ENCODE results near the gene PTPN13.

DNA sequence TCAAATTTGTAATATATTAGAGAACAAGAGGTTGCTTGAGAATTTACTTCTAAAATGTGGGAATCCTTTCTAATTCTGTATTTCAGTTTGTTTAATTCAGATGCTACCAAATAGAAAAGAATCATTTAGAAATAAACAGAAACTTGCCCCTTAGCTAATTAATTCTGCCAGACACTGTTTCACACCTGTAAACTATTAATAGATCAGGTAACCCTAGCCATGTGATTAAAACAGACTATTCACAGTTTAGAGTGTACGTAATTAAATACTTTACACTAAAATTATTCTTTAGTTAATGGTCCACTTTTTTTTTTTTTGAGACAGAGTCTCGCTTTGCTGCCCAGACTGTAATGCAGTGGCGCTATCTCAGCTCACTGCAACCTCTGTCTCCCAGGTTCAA, 124.0 kb downstream of the PTPN13 start:
- TF ChIP-seq, protein P1, sequence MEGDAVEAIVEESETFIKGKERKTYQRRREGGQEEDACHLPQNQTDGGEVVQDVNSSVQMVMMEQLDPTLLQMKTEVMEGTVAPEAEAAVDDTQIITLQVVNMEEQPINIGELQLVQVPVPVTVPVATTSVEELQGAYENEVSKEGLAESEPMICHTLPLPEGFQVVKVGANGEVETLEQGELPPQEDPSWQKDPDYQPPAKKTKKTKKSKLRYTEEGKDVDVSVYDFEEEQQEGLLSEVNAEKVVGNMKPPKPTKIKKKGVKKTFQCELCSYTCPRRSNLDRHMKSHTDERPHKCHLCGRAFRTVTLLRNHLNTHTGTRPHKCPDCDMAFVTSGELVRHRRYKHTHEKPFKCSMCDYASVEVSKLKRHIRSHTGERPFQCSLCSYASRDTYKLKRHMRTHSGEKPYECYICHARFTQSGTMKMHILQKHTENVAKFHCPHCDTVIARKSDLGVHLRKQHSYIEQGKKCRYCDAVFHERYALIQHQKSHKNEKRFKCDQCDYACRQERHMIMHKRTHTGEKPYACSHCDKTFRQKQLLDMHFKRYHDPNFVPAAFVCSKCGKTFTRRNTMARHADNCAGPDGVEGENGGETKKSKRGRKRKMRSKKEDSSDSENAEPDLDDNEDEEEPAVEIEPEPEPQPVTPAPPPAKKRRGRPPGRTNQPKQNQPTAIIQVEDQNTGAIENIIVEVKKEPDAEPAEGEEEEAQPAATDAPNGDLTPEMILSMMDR (IDR thresholded peaks at IDR 0.05; ENCODE audit: low read depth, low read length, poor library complexity, severe bottlenecking): no peak
- no peak for TF ChIP-seq EZH2phosphoT487 (IDR thresholded peaks at IDR 0.05; ENCODE audit: borderline replicate concordance, low read length)

All from DOHH2 (cell line).